Activated CD8-positive, alpha-beta T cell treated with anti-CD3 and anti-CD28 coated beads for 36 hours (primary cell): ENCODE results near the gene CCKAR. TPM values are rescaled to one million over a fixed set of nuclear protein-coding genes. Genes with fewer than 3 reads are reported as not detected.

ENCODE experiments used
- ATAC-seq: fragments of 200-7000 bp; cut with Tn5 transposase; one replicate; pipeline ENCODE4 v1.10.0; 2021; ENCODE audit warnings: mild to moderate bottlenecking, moderate library complexity
- CTCF ChIA-PET: fragments of 350-600 bp; sonication (Branson Sonifier 250); formaldehyde crosslinking; loops from one replicate; lab custom pipeline; 2021; ENCODE audit warnings: antibody characterized with exemption; lab: Charles Lee
- POLR2A ChIA-PET: fragments of 350-600 bp; sonication (Branson Sonifier 250); formaldehyde crosslinking; loops from one replicate; lab custom pipeline; 2021; ENCODE audit warnings: antibody characterized with exemption; lab: Charles Lee
- DNase-seq: peaks from one replicate; pipeline ENCODE4 v3.0.0-alpha.2; 2020
- H3K27ac Mint-ChIP-seq: one replicate; pipeline ENCODE4 v1.8.0; 2021; ENCODE audit warnings: mild to moderate bottlenecking, mixed read lengths
- H3K27me3 Mint-ChIP-seq: one replicate; pipeline ENCODE4 v1.8.0; 2021; ENCODE audit warnings: mixed read lengths
- H3K36me3 Mint-ChIP-seq: one replicate; pipeline ENCODE4 v1.8.0; 2021; ENCODE audit warnings: low read depth, mixed read lengths
- H3K4me1 Mint-ChIP-seq: one replicate; pipeline ENCODE4 v1.8.0; 2021; ENCODE audit warnings: low read depth, mixed read lengths
- H3K4me3 Mint-ChIP-seq: one replicate; pipeline ENCODE4 v1.8.0; 2021; ENCODE audit warnings: mild to moderate bottlenecking, moderate library complexity, mixed read lengths
- H3K9me3 Mint-ChIP-seq: one replicate; pipeline ENCODE4 v1.8.0; 2021; ENCODE audit warnings: mixed read lengths
- CTCF ChIP-seq: fragments of 200-600 bp; IDR thresholded peaks from one replicate; pipeline ENCODE4 v1.8.0; 2022; ENCODE audit warnings: antibody characterized with exemption, mild to moderate bottlenecking
- intact Hi-C: fragments of 100-400 bp; cut with micrococcal nuclease; formaldehyde crosslinking; loops from one replicate; pipeline ENCODE4 v1.10.0; 2022
- total RNA-seq, 2 experiments: library from RNA; stranded (reverse); gene quantifications; one replicate each; pipeline ENCODE4 v1.2.3, GENCODE V29; 2021

Gene CCKAR
- total RNA-seq, 2 experiments from 2014 or later = not detected

DNA sequence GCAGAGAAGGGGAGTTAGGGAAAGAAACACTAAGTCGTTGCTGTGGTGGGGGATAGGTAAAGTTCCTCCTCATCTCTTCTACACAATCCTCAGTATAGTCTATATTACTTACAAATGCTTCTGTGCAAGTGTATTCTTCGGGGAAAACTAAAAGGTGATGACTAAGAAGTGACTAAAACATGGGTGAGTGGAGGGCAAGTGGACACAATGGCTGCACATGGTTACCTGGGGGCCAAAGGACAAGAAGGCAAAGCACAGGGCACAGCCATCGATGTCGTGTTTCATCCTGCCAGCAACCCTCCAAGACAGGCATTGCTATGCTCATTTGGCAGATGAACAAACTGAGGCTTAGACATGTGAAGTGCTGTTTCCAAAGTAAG lies 35.5 kb upstream of the CCKAR start:
- no peak for DNase-seq
- H3K4me1 Mint-ChIP-seq = no peaks in the 10 kb centered on the region
- ChIA-PET CTCF (no interaction called here), POLR2A (interaction anchor here (0.6 kb wide), 1 partner anchor 539 kb away, joined by 3 read pairs; no protein-coding TSS in a partner anchor)
- no peak for ATAC-seq
- no peak overlapping the region for H3K4me3 Mint-ChIP-seq
- TF ChIP-seq CTCF = no peak
- H3K9me3 Mint-ChIP-seq = no peaks in the 10 kb centered on the region
- H3K27me3 Mint-ChIP-seq = peaks cover 1% of the 10 kb centered on the region
- H3K27ac Mint-ChIP-seq = no peak overlapping the region
- no peaks in the 10 kb centered on the region for H3K36me3 Mint-ChIP-seq
- intact Hi-C loops = no loop called here

- Mint-ChIP-seq H3K36me3 (no peaks in the 10 kb centered on the region), H3K4me3 (no peak overlapping the region), H3K27ac (no peak overlapping the region), H3K4me1 (no peaks in the 10 kb centered on the region), H3K9me3 (no peaks in the 10 kb centered on the region), H3K27me3 (peaks cover 3% of the 10 kb centered on the region)
- ChIA-PET CTCF (no interaction called here), POLR2A (interaction anchor here (0.6 to 0.9 kb wide), 2 partner anchors 9 to 539 kb away, joined by 3 read pairs; no protein-coding TSS in a partner anchor)
- no peak for TF ChIP-seq CTCF
- ATAC-seq (no peak), DNase-seq (no peak)
- intact Hi-C loops = no loop called here
Measured at GRCh38 chr4:26525136-26525770, 35.0 kb upstream of the CCKAR start.

DNA sequence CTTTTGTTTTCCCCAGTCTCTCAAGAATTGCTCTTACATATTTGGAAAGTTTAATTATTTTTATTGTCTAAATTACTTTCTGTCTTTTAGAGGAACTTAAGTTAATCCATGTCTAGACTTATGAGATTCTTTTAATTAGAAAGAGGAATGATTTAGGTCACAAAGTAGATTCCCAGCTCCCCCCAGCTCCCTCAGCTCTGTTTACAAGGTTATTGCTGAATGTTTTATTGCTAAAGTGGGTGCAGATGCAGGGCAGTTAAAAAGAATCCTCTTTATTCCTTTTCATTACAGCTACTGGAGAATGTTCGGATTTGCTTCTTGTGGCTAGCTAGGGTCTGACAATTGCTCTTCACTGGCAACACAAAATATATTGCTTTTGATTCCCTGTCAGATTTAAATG lies 33.7 kb upstream of the CCKAR start:
- Mint-ChIP-seq H3K4me1 (no peaks in the 10 kb centered on the region), H3K9me3 (no peaks in the 10 kb centered on the region), H3K27ac (no peak overlapping the region), H3K36me3 (no peaks in the 10 kb centered on the region), H3K27me3 (peaks cover 3% of the 10 kb centered on the region), H3K4me3 (no peak overlapping the region)
- POLR2A ChIA-PET = interaction anchor here (0.6 kb wide), 1 partner anchor 494 kb away, joined by 3 read pairs; no protein-coding TSS in a partner anchor
- CTCF ChIA-PET = interaction anchor here (0.7 kb wide), 1 partner anchor 38 kb away, joined by 3 read pairs; no protein-coding TSS in a partner anchor
- intact Hi-C loops = no loop called here
- no peak for TF ChIP-seq CTCF
- DNase-seq (no peak), ATAC-seq (no peak)

- ATAC-seq (no peak), DNase-seq (no peak)
- ChIA-PET POLR2A (no interaction called here), CTCF (no interaction called here)
- Mint-ChIP-seq H3K27ac (no peak overlapping the region), H3K36me3 (no peaks in the 10 kb centered on the region), H3K9me3 (no peaks in the 10 kb centered on the region), H3K4me3 (no peak overlapping the region), H3K27me3 (peaks cover 3% of the 10 kb centered on the region), H3K4me1 (no peaks in the 10 kb centered on the region)
- intact Hi-C loops = no loop called here
- no peak for TF ChIP-seq CTCF
Measured at GRCh38 chr4:26522478-26522877, 32.2 kb upstream of the CCKAR start.

- Mint-ChIP-seq H3K36me3 (no peaks in the 10 kb centered on the region), H3K27ac (no peak overlapping the region), H3K4me1 (no peaks in the 10 kb centered on the region), H3K4me3 (no peak overlapping the region), H3K9me3 (no peaks in the 10 kb centered on the region), H3K27me3 (peaks cover 3% of the 10 kb centered on the region)
- TF ChIP-seq CTCF = no peak
- intact Hi-C loops = no loop called here
- CTCF ChIA-PET = no interaction called here
- ATAC-seq = no peak
- DNase-seq = no peak
- POLR2A ChIA-PET = no interaction called here
Measured at GRCh38 chr4:26520728-26521450, 30.6 kb upstream of the CCKAR start.
